Activated T-helper 9 cell treated with anti-CD3 and anti-CD28 coated beads, Interleukin-2, amount 50 U/mL, for 16 hours (primary cell): Measurements from ENCODE around the gene ADCK2.
"Not testable (repeated sequence)": the region's sequence is repeated elsewhere in the genome, so short reads cannot be mapped to it uniquely, and the experiment has no call there.

Experiments used
- DNase-seq: peaks from one replicate; pipeline ENCODE4 v3.0.0-alpha.2; 2020; ENCODE audit warnings: low read depth

ADCK2 gene

DNA sequence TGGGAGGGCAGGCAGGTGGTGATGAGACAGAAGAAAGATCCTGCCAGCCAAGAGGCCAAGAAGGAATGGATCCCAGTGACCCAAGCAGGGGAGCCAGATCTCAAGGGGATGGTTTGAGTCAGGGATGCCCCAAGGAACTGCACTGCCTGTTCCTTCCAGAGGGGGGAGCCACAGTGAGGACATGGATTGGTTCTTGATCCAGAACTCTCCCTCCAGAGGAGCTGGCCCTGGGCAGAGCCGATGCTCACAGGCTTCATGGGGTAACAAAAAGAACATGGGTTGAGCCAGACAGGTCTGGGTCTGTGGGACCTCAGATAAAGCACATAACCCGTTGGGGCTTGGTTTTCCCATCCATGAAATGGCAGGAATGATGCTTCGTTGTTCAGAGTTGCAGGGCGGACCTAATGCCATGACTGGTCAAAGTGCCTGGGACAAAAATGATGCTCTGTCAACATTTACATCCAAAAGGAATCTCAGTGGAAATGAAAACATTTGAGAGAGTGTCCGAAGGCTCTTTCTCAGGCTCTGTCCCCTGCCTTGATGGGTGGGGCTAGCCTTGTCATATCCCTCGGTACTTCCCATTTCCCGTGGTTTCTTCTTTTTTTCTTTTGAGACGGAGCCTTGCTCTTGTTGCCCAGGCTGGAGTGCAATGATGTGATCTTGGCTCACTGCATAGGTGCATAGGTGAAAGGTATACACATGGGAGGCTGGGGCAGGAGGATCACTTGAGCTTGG, 27.4 kb upstream of the ADCK2 start:
- no peak for DNase-seq

GRCh38 chr7:140646931-140647647, 25.7 kb upstream of the ADCK2 start:
- no peak for DNase-seq

DNA sequence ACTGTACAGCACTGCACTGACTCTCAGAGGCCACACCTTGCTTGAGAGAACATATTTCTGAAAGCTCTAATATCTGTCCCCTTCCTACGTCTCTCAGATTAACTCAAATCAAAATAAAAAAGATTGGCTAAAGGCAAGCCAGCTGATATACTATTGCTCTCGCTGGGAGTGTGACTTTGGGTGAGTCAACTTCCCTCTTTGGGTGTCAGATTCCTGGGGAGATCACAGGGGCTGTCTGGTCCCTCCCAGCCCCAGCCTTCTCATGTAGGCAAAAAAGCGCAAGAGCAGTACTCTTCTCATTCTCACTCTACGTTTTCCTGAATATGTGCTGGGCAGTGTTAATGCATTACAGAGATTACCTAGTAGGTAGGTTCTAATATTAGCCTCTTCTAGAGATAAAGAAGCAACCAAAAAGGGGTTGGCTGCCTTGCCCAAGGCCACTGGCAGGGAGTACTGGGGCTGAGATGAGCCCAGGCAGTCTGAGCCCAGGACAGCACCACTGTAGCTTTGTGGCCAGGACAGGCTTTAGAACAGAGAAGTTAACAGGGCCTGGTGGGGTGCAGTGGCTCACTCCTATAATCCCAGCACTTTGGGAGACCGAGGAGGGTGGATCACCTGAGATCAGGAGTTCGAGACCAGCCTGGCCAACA, 23.1 kb upstream of the ADCK2 start:
- no peak for DNase-seq

DNA sequence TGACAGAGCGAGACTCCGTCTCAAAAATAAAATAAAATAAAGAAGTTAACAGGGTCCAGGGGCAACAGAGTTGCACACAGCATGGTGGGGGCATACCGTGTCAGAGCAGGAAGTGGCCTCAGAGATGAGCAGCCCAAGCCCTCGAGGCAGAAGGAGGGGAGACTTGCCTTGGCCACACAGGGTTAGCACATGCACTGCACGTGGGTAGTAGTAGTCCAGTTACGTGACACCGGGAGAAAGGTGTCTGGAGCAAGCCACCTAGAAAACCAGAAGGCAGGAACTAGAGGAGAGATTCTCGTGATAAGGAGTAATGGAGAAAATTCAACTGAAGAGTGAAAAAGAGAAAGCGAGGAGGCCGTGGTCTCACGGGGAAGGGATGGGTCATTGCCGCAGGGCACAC, 22.4 kb upstream of the ADCK2 start:
- DNase-seq = no peak

- no peak for DNase-seq
Observed at GRCh38 chr7:140653319-140654108, 19.2 kb upstream of the ADCK2 start.

DNA sequence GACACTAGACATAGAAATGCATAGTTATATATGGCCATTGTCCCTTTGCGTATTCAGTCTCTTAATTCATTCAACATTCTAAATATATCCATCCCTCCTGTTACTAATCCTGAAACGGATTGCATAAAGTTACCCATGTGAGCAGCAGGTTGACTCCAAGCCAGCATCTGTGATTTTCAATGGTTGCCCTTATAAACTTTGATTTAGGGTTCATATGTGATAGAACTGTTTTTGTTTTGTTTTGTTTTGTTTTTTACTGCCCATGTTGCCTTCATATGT, 18.7 kb upstream of the ADCK2 start:
- no peak for DNase-seq

GRCh38 chr7:140654661-140655060, 18.1 kb upstream of the ADCK2 start:
- no peak for DNase-seq

DNA sequence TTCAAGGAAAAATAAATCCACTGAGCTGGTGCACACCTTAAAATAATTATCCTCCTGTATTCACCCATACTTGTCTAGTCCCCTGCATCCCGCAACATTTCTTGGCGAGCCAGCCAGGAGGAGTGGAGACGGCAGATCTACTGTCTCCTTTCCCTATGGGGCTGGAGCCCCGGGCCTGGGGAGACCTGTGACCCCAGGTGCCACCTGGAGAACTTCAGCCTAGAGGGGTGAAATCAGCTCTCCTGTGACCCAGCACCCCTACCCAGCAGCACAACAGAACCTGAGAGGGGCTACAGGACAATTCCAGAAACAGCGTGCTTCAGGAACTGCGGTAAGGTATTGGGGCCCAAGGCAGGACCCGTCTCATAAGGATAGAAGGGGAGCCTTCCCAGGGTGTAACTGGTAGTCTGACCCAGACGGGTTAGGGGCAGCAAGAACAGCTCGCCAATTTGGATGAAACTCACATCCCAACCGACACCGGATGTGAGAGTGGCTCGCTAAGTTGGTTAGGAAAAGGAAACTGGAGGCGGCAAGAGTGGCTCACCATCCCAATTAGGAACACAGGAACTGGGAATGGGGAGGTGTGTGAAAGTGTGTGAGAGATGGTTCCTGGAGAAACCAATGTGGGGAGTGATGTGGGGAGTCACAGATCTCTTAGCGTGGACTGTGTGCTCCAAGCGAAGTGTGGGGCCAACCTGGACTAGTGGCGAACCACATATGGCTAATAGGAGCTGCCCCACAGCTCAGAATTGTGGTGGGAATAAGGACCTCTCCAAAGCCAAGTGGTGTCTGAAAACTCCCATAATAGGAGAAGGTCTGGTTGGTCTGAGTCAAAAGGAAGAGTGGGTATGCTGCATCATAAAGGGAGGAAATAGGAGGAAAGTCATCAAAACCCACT, 17.0 kb upstream of the ADCK2 start:
- no peak for DNase-seq

GRCh38 chr7:140656548-140657515, 15.9 kb upstream of the ADCK2 start:
- no peak for DNase-seq

GRCh38 chr7:140657891-140658290, 14.9 kb upstream of the ADCK2 start:
- no peak for DNase-seq

- no peak for DNase-seq
Observed at GRCh38 chr7:140659856-140660255, 12.9 kb upstream of the ADCK2 start.

- DNase-seq = no peak
Observed at GRCh38 chr7:140661124-140661523, 11.6 kb upstream of the ADCK2 start.

- not testable (repeated sequence) for DNase-seq
Observed at GRCh38 chr7:140662938-140663337, 9.8 kb upstream of the ADCK2 start.

DNA sequence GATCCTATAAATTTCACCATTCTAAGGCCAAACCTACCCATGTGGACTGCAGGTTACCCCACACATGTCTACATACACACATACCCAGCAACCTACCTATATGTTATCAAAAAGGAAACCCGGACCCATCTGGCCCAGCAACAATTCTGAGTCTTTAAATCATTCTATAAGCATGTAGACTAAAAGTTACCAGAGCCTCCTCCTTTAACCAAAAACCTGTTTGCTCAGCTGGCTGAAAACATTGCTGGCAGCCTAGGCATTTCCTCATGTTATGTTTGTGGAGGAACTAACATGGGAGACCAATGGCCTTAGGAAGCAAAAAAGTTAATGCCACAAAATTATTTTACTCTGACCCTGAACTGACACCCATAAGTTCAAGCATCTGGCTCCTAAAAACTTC, 5.3 kb upstream of the ADCK2 start:
- no peak for DNase-seq

- no peak for DNase-seq
Observed at GRCh38 chr7:140668641-140669040, 4.1 kb upstream of the ADCK2 start.

- no peak for DNase-seq
Observed at GRCh38 chr7:140669352-140669751, 3.4 kb upstream of the ADCK2 start.

GRCh38 chr7:140669862-140670261, 2.9 kb upstream of the ADCK2 start:
- not testable (repeated sequence) for DNase-seq

GRCh38 chr7:140670343-140670935, 2.3 kb upstream of the ADCK2 start:
- no peak for DNase-seq

DNA sequence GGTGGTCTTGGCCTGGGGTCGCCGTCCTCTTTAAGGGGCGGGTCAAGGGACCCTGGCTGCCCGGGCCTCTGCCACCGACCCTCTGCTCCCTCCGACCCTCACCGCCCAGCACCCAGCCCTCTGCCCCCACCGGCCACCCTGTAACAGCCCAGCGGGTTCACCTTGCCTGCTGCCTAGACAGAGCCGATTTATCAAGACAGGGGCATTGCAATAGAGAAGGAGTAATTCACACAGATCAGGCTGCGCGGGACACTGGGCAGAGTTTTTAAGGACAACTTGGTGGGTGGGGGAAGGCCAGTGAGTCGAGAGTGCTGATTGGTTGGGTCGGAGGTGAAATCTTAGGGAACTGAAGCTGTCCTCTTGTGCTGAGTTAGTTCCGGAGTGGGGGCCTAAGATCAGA, 779 bp upstream of the ADCK2 start:
- DNase-seq = no peak
